T-helper 1 cell (primary cell): ENCODE measurements around the gene GPR146.
A peak's percentile ranks its signal among the peaks of the same experiment; 100 is the strongest.

Experiments used
- DNase-seq, 5 donors: peaks; one replicate each; pipeline ENCODE4 v3.0.0-alpha.2; 2012 to 2020

GPR146 gene

DNA sequence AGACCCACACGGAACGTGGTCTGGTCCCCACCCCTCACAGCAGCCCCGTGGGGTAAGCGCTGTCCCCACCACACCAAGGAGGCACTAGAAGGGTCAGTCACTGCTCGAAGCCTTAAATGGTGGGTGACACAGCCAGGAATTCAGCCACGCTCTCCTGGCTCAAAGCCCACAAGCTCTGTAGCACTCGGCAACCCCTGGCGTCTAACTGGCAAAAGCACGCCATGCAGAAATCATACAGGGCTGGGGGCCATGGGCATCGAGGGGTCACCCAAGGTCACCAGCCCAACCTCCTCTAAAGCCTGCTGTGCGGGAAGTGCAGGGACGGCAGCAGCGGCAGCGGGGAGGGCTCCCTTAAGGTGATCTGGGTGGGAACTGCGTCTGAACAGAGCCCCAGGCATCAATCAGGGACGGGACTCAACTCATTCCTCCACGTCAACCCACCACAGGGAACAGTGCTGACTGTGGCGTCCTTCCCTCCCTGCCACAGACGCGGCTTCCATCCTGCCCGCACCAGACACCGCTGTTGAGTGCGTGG lies 51.3 kb downstream of the GPR146 start:
- DNase-seq = no peak

DNA sequence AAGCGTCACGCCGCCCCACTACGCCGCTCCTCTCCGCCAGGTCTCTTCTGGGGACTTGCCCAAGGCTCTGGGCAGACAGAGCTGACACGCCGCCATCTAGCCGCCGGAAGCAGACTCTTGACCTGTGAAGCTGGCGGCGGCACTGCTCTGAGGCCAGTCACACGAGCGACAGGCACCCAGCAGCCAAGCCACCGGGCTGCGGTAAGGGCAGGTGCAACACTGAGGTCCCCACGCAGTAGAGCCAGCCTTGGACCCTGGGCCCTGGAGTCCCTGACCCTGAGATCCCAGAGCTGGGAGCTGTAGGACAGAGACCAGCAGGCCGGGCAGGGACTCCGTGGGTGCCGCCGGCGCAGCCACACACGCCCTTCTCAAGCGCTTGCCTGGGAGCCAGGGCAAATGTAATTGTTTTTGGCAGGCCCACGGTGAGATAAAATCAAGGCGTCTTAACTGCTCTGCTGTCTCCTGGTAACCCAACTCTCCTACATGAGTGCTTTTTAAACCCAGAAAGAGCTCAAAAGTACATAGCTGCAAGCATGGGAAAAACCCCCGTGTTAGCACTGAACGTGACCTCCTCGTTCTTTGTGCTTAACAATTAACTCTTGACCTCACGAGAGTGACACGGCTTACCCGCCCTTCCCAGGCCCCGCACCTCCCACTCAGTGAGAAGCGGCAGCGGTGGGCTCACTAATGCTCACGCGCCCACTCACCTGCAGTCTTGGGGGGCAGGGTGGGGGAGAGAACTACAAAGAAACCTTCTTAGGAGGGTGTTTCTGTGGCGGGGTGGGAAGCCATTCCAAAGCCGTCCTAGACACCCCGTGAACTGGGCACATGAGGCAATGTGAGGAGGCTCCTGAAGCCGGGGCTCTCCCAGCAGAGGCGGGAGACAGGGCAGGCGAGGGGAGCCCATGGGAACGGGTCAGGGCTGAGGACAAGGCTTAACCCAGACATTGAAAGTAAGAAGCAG lies 52.1 kb downstream of the GPR146 start:
- DNase-seq = no peak

- no peak for DNase-seq
Measured at GRCh38 chr7:1097120-1097504, 52.8 kb downstream of the GPR146 start.

- no peak for DNase-seq
Measured at GRCh38 chr7:1098243-1099153, 54.2 kb downstream of the GPR146 start.

DNA sequence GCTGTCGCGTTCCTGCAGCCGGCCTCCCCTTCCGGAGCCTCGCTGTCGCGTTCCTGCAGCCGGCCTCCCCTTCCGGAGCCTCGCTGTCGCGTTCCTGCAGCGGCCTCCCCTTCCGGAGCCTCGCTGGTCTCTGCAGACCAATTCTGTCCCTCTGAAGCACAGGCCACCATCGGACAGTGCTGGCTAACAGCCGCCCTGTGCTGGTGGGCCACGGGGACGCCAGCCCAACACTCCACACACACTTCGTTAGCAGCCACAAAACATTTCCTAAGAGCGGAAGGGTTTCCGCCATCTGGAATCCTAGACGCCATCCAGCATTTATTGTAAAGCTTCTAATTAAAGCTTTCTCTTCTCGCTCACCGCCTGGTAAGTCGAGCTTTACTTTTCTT lies 54.8 kb downstream of the GPR146 start:
- no peak for DNase-seq

- no peak for DNase-seq
Measured at GRCh38 chr7:1099637-1100036, 55.3 kb downstream of the GPR146 start.

- DNase-seq = no peak
Measured at GRCh38 chr7:1100386-1100785, 56.0 kb downstream of the GPR146 start.

DNA sequence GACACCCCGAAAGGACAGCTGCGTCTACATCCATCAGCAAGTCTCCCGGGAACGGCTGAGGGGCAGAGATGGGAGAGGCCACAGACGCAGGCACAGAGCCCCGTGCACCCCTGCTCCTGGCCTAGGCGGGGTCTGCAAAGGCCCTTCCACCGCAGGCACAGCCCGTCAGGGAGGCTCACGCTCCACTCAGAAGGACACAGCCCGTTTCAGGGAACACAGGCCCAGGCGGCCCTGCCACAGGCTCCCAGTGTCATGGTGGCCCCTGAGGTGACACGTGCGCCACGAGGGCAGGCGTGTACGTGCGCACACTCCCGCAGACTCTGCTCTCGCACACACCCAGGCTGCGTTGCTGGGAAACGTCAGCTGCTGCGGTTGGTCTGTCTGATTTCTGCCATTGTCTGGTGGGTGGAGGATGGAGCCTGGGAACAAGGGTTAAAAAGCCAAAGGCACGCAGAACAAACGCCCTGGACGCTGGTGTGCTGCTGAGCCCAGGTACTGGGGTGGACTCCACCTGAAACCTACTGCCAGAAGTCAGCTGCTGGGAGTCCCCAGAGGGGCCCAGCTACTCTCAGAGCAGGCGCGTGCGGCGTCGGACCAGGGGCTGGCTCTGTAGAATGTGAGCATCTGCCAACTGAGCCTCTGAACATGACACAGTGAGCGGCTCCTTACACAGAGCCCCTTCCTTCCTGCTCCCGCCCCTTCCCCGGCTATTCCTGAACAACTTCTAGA lies 56.7 kb downstream of the GPR146 start:
- no peak for DNase-seq

DNA sequence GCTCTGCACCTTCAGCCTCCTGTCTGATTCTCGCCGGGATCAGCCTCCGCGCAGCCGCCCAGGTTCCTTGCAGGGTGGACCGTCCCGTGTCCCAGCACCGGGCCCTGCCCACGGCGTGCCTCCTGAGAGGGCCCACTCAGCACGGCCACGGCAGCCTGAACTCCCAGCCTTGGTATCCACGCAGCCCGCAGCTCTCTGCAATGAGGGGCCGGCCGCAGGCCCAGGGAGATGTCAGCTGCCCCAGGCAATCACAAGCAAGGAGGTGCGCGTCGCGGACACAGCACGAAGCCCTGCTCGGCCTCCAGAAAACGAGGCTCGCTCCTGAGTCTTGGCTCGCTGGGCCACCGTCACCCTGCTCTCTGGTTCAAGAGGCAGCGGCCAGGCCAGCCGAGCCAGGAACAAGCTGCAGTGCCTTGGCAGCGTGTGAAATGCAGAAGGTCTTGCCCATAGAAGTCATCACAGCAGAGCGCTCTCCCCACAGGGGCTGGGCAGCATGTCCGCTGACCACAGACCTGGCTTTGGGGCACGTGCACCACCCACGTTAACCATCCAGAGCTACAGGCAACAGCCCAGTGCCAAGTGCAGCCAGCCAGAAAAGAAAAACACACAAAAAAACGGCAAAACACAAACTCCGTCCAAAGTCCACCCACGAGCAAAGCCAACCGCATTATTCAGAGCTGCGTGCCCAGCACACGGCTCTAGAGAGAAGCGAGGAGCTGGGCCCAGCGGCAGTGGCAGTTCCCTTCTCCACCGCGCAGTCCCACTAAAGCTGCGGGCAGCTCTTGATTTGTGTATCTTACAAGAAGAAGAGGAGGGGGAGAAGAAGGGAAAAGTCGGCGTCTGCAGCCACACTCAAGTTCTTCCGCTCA lies 57.5 kb downstream of the GPR146 start:
- DNase-seq = no peak

- DNase-seq = peak in 1 of 5 donors; percentile 77
Measured at GRCh38 chr7:1103009-1103788, 58.9 kb downstream of the GPR146 start.

- no peak for DNase-seq
Measured at GRCh38 chr7:1103789-1104515, 59.6 kb downstream of the GPR146 start.

DNA sequence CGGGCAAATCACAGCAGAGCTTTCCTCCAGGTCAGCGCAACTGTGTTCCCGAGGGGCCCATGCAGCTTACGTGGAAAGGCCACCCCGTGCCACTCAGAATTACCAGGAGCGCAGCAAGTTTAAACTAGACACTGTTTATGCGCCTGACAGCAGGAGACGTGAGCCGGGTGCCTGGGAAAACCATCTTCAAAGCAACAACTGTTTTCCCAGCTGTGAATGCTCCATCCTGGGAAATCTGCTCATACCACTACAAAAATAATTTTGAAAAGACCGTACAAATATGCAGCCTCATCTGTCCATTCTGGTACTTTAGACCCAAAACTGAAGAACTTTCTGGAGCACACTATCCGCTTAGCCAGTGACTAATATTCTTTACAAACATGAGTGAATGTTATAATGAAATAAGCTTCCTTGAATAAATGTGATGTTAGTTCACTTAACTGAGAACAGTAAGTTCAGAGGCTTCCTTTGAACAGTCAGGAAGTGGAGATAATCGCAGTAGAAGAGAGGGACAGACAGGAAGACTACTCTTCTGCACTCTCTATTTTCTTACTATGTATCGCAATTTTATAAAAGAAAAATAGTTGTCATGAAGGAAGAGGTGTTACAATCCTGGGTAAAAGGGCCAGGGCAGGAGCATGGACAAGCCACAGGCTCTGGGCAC lies 60.3 kb downstream of the GPR146 start:
- DNase-seq = no peak

GRCh38 chr7:1105189-1105588 lies 60.8 kb downstream of the GPR146 start:
- DNase-seq = no peak

DNA sequence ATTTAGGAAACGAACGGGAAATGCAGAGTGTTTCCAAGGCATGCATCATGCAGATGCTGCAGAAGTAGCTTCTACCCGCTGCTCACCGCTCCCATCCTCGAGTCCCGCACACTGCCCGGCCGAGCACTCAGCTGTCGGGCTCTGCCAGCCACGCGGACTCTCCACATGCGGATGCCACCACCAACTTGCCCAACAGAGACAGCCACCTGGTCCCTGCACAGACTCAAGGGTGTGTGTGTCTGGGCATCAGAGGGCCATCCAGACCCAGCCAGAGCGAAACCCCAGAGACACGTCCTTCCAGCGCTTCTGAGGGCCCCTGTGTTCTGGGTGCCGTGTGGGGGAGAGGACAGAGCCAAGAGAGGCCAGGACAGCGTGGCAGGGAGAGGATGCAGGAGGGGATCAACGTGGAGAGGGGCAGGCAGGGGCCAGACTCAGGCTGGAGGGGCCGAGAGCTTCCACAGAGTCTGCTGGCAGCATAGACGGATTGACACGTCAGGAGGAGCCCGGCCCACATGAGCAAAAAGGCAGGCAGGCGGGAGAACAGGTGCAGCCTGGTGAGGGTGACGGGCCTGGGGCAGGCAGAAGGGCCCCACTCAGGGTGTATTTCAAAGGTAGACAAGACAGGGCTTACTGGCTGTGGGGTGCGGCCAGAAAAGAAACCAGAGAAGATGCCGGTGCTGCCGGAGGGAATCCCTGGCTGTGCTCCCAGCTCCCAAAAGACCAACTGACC lies 61.9 kb downstream of the GPR146 start:
- no peak for DNase-seq

DNA sequence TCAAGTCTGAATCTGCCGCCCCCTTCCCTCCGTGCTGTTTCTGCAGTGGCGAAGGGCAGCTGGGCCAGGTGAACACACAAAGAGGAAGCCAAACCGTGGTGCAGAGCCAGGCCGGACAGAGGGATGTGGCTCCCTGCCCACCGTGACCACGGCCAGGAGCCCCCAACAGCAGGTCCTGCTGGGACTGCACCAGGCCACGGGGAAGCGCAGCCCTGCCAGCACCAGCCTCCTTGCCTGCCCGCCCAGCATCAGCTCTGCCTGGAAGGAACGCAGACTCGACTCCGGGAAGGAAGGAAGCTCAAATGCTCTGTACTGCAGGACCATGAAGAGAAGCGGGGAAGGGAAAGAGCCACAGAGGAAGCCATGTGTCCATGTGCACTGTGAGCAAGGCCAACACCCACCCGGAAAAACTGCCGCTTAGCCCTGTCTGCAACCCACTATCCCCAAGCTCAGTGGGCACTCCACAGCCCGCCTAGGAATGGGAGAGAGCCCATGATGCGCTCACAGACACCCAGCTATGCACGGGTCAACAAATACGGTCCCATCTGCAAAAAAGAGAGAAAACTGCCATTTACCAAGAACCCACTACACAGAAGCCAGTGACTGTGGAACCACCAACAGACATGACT lies 62.6 kb downstream of the GPR146 start:
- no peak for DNase-seq

- DNase-seq = no peak
Measured at GRCh38 chr7:1108264-1108920, 64.0 kb downstream of the GPR146 start.
